IPS DF 6.9 (cell line): ENCODE results near the gene ARHGAP25.
A peak's percentile ranks its signal among the peaks of the same experiment; 100 is the strongest.

Experiments
- DNase-seq: peaks from one replicate; pipeline ENCODE4 v3.0.0-alpha.2; 2013; ENCODE audit warnings: low read depth, low spot score
- H3K27ac ChIP-seq: one replicate; pipeline ENCODE4 v1.5.1; 2013; ENCODE audit warnings: low read length, control low read depth
- H3K27me3 ChIP-seq: 2 replicates; pipeline ENCODE4 v1.6.1; 2013; ENCODE audit warnings: mild to moderate bottlenecking, low read length; ENCODE audit not compliant: control insufficient read depth, insufficient read depth
- H3K36me3 ChIP-seq: 2 replicates; pipeline ENCODE4 v1.6.1; 2013; ENCODE audit warnings: low read length; ENCODE audit not compliant: control insufficient read depth, insufficient read depth
- H3K4me1 ChIP-seq: 2 replicates; pipeline ENCODE4 v1.6.1; 2013; ENCODE audit warnings: low read length; ENCODE audit not compliant: control insufficient read depth, insufficient read depth
- H3K4me3 ChIP-seq: 2 replicates; pipeline ENCODE4 v1.5.1; 2013; ENCODE audit warnings: mild to moderate bottlenecking, low read length
- H3K9me3 ChIP-seq: 2 replicates; pipeline ENCODE4 v1.6.1; 2013; ENCODE audit warnings: low read length, inconsistent platforms; ENCODE audit not compliant: control insufficient read depth, insufficient read depth
- WGBS: extraction: QIAGEN DNeasy Blood & Tissue Kit; methylation state at CpG from one replicate; pipeline ENCODE4 v1.1.7; 2013; ENCODE audit warnings: mixed read lengths, missing lambda C conversion rate; ENCODE audit not compliant: insufficient read length, insufficient coverage; 5-methylcytosine and 5-hydroxymethylcytosine counted together

The ARHGAP25 gene

DNA sequence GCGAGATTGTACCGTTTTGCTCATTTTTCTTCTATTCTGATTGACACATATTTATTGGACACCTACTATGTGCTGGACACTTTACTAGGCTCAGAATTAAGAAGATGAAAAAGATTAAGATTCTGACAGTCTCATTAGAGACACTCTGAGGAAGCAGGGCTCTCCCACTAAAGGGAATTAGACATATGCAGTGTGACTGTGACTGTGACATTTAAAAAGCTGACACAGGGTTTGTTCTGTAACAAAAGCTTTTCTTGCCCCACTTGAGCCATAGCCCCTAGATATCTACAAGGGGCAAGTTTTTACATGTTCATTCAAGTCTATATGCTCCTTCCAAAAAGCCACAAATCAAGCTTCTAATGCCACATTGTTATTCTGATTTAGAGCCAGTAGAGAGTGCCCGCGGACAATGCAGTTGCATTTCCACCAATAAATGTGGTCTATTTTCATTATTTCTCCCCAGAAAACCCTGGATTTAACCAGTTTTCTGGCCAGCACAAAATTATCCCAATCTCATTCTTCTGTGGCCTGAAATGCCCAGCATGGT, 9.8 kb downstream of the ARHGAP25 start:
- no peak overlapping the region for H3K4me3 ChIP-seq
- no CpG with 5 or more reads among the region's 4 CpGs for WGBS
- no peaks in the 10 kb centered on the region for H3K27me3 ChIP-seq
- H3K27ac ChIP-seq, result no peak overlapping the region
- no peak for DNase-seq
- H3K36me3 ChIP-seq, result no peaks in the 10 kb centered on the region
- H3K4me1 ChIP-seq, result no peaks in the 10 kb centered on the region
- H3K9me3 ChIP-seq, result no peaks in the 10 kb centered on the region

GRCh38 chr2:68745006-68745405, 10.4 kb downstream of the ARHGAP25 start:
- WGBS, result no CpG with 5 or more reads among the region's 2 CpGs
- no peak for DNase-seq
- Histone ChIP-seq H3K36me3 (no peaks in the 10 kb centered on the region), H3K9me3 (no peaks in the 10 kb centered on the region), H3K4me1 (no peaks in the 10 kb centered on the region), H3K4me3 (no peak overlapping the region), H3K27ac (no peak overlapping the region), H3K27me3 (no peaks in the 10 kb centered on the region)

DNA sequence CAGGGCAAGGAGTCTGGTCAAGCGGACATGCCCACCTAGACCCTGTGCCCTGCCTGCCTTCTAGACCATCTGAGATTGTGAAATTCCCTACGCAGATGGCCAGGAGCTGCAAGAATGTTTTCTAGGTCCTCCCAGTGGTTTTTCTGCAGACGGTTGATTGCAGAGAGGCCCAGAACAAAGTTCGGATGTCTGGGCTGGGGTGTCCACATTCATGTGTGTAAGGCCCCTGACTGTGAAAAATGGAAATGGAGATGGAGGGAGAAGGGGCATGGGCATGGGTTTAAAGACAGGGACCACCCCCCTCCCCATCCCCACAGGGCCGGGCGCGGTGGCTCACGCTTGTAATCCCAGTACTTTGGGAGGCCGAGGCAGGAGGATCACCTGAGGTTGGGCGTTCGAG, 11.8 kb downstream of the ARHGAP25 start:
- Histone ChIP-seq H3K9me3 (no peaks in the 10 kb centered on the region), H3K27ac (no peak overlapping the region), H3K4me1 (no peaks in the 10 kb centered on the region), H3K27me3 (no peaks in the 10 kb centered on the region), H3K4me3 (no peak overlapping the region), H3K36me3 (no peaks in the 10 kb centered on the region)
- no peak for DNase-seq
- WGBS, result no CpG with 5 or more reads among the region's 11 CpGs

- Histone ChIP-seq H3K27ac (no peak overlapping the region), H3K4me1 (no peaks in the 10 kb centered on the region), H3K36me3 (no peaks in the 10 kb centered on the region), H3K9me3 (no peaks in the 10 kb centered on the region), H3K27me3 (no peaks in the 10 kb centered on the region), H3K4me3 (no peak overlapping the region)
- DNase-seq, result no peak
- whole genome bisulfite sequencing, result no CpG with 5 or more reads among the region's 6 CpGs
Measured at GRCh38 chr2:68747413-68747812, 12.8 kb downstream of the ARHGAP25 start.

GRCh38 chr2:68747900-68748299, 13.3 kb downstream of the ARHGAP25 start:
- H3K4me1 ChIP-seq, result no peaks in the 10 kb centered on the region
- DNase-seq, result no peak
- WGBS, result no CpG with 5 or more reads among the region's 2 CpGs
- H3K9me3 ChIP-seq, result no peaks in the 10 kb centered on the region
- H3K4me3 ChIP-seq, result no peak overlapping the region
- H3K27ac ChIP-seq, result no peak overlapping the region
- no peaks in the 10 kb centered on the region for H3K36me3 ChIP-seq
- H3K27me3 ChIP-seq, result no peaks in the 10 kb centered on the region

- no peak for DNase-seq
- H3K4me1 ChIP-seq, result no peaks in the 10 kb centered on the region
- H3K27me3 ChIP-seq, result no peaks in the 10 kb centered on the region
- H3K9me3 ChIP-seq, result no peaks in the 10 kb centered on the region
- no peak overlapping the region for H3K4me3 ChIP-seq
- no CpG with 5 or more reads among the region's 1 CpG for WGBS
- no peak overlapping the region for H3K27ac ChIP-seq
- no peaks in the 10 kb centered on the region for H3K36me3 ChIP-seq
Measured at GRCh38 chr2:68748568-68748967, 14.0 kb downstream of the ARHGAP25 start.

GRCh38 chr2:68749345-68749744, 14.7 kb downstream of the ARHGAP25 start:
- no peaks in the 10 kb centered on the region for H3K27me3 ChIP-seq
- no peaks in the 10 kb centered on the region for H3K9me3 ChIP-seq
- H3K27ac ChIP-seq, result no peak overlapping the region
- DNase-seq, result no peak
- no peak overlapping the region for H3K4me3 ChIP-seq
- H3K36me3 ChIP-seq, result no peaks in the 10 kb centered on the region
- no peaks in the 10 kb centered on the region for H3K4me1 ChIP-seq
- no CpG with 5 or more reads among the region's 6 CpGs for WGBS

- no peak for DNase-seq
- Histone ChIP-seq H3K4me1 (no peaks in the 10 kb centered on the region), H3K4me3 (no peak overlapping the region), H3K9me3 (no peaks in the 10 kb centered on the region), H3K27ac (no peak overlapping the region), H3K36me3 (no peaks in the 10 kb centered on the region), H3K27me3 (no peaks in the 10 kb centered on the region)
- WGBS, result no CpG with 5 or more reads among the region's 12 CpGs
Measured at GRCh38 chr2:68750592-68751396, 16.2 kb downstream of the ARHGAP25 start.

GRCh38 chr2:68751397-68752339, 17.1 kb downstream of the ARHGAP25 start:
- DNase-seq, result peak; percentile 84
- H3K4me3 ChIP-seq, result no peak overlapping the region
- H3K9me3 ChIP-seq, result no peaks in the 10 kb centered on the region
- H3K36me3 ChIP-seq, result no peaks in the 10 kb centered on the region
- H3K27ac ChIP-seq, result no peak overlapping the region
- H3K27me3 ChIP-seq, result no peaks in the 10 kb centered on the region
- no CpG with 5 or more reads among the region's 15 CpGs for whole genome bisulfite sequencing
- peaks cover 1% of the 10 kb centered on the region; the same call in 1 of the 2 replicates for H3K4me1 ChIP-seq

GRCh38 chr2:68753318-68753717, 18.7 kb downstream of the ARHGAP25 start:
- no peaks in the 10 kb centered on the region for H3K27me3 ChIP-seq
- no peak overlapping the region for H3K4me3 ChIP-seq
- H3K27ac ChIP-seq, result no peak overlapping the region
- no peak for DNase-seq
- no peaks in the 10 kb centered on the region for H3K36me3 ChIP-seq
- no peaks in the 10 kb centered on the region for H3K9me3 ChIP-seq
- no CpG with 5 or more reads among the region's 4 CpGs for WGBS
- H3K4me1 ChIP-seq, result peaks cover 1% of the 10 kb centered on the region; the same call in 1 of the 2 replicates
